GM19238 (cell line): ENCODE measurements around the gene ABHD14A.

Experiments
- DNase-seq: peaks from one replicate; pipeline ENCODE4 v3.0.0; 2011; ENCODE audit warnings: low spot score; ENCODE audit not compliant: insufficient read length

Gene ABHD14A

DNA sequence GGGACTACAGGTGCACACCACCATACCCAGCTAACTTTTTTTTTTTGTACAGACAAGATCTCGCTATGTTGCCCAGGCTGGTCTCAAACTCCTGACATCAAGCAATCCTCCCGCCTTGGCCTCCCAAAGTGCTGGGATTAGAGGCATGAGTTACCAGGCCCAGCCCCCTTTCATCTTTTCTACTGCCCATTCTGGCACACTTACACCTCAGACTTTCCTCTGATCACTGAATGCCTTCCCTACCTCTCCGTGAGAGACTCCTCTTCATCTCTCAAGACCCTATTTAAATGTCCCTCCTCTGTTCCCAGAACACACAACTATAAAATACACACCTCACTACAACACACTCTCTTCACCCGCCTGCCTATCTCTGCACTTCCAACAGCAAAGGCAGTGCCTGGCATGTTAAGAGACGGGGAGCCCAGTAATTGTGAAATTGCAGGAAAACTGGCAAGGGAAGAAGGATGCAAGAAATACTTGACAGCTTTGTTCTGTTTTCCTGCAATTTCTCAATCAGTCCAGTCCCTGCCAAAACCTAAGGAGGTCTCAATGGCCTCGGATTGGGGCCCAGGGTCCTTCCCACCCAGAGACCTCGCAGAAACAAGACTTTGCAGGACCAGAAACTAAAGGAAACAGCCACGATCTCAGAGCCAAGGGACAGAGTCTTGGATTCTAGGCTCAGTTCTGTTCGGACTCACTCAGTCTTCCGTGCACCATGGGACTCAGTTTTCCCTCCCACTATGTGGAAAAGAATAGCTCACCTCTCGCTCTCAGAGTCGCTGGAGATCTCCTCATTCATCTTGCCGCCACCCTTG is 34.0 kb upstream of the ABHD14A start:
- no peak for DNase-seq

GRCh38 chr3:51941463-51941797 is 33.4 kb upstream of the ABHD14A start:
- DNase-seq: no peak

DNA sequence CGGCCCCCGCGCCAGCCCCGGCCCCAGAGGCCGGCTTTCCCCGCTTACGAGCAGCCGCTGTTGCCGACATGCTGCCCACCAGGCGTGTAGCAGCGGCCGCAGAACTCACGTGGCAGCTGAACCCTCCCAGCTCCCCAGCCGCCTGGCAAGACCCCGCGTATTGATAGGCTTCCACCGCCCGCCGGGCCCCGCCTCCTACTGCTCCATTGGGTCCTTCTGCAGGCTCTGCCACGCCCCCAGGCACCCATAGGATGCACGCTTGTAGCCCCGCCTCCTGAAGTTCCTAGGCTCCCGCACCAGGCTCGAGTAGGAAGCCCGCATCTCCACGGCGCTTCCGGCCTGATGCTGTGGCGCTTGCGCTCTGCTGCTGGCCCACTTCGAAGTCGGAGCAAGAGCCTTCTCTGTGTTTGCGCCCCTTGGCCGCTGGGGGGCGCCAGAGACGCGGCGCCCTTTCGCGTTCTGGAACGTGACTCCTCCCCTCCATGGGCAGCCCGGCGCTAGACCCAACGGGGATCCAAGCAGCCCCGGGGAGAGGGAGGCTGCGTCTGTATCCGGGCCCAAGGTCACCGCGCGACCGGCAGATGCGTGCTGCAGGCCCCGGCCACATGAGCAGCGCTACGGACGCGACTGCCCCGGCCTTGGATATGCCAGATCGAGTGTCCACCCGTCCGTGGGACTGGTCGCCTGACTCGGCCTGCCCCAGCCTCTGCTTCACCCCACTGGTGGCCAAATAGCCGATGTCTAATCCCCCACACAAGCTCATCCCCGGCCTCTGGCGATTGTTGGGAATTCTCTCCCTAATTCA is 32.9 kb upstream of the ABHD14A start, which contains the start of the genes PARP3 and RRP9:
Gene PARP3, plus strand, starts transcription at position 566 of the 805 bp plus-strand sequence. CDS start 993 bp downstream, outside the sequence.
Gene RRP9, minus strand, starts transcription at position 107 of the 805 bp plus-strand sequence. Its CDS starts 37 bp downstream, at position 70.
- peak; percentile 99 for DNase-seq

GRCh38 chr3:51942603-51943450 is 32.0 kb upstream of the ABHD14A start:
- peak; percentile 89 for DNase-seq

DNA sequence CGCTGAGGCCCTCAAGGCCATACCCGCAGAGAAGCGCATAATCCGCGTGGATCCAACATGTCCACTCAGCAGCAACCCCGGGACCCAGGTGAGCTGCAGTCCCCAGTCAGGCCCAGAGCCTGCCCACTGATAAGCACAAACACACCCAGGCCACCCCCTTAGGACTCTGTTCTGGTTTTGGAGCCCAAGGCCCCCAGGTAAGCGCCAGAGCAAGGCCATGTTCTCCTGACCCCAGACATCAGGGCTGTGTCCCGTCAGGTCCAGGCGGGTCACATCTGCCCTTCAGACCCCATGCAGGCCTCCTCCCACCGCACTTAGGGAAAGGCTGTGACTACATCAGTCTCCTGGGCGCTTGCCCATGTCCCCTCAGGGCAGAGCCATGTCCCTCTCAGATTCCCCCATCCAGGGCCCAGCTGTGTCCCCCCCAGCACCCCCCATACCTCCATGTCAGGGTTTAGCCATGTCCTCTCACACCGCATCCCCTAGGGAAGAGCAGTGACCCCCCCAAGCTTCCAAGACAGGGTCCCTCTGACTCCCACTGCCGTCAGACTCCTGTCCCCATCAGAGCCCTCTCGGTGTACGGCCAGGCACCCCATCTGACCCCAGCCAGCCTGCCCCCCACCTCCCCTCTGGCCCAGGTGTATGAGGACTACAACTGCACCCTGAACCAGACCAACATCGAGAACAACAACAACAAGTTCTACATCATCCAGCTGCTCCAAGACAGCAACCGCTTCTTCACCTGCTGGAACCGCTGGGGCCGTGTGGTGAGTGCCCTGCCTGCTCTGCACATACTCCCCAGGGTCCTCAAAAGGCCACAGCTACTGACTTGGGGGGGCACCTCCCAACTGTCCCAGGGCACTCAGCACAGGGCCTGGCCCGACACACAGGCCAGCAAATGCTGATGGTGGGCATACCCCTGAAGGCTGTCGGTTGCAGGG is 31.1 kb upstream of the ABHD14A start:
- DNase-seq: no peak

GRCh38 chr3:51944451-51945021 is 30.3 kb upstream of the ABHD14A start:
- no peak for DNase-seq

- DNase-seq: no peak
Observed at GRCh38 chr3:51945031-51945840, 29.6 kb upstream of the ABHD14A start.

GRCh38 chr3:51945926-51946705 is 28.7 kb upstream of the ABHD14A start:
- DNase-seq: no peak

- no peak for DNase-seq
Observed at GRCh38 chr3:51946796-51947195, 28.1 kb upstream of the ABHD14A start.

DNA sequence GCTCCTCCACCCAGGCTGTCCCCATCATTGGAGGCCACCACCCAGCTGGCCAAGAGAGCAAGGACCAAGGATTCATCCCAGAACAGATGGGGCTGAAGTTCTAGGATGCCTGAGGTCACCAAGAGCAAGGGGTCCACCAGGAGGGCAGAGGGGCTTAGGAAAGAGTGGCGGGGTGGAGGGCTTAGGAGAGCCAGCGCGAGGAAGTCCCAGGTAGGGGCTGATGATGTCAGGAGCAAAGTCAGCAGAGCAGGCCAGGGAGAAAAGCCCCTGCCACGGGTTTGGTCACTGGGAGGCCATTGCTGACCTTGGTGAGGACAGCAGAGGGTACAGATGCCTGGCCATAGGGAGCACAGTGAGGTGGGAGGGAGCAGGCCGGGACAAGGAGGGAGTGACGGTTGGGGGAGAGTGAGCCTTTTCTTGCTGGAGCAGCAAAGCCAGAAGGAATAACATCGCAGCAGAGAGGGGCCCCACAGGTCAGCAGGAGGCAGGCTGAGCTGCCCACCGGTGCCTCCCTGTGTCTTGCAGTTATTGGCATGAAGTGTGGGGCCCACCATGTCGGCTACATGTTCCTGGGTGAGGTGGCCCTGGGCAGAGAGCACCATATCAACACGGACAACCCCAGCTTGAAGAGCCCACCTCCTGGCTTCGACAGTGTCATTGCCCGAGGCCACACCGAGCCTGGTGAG is 27.5 kb upstream of the ABHD14A start:
- no peak for DNase-seq

- no peak for DNase-seq
Observed at GRCh38 chr3:51948016-51948580, 26.8 kb upstream of the ABHD14A start.

- no peak for DNase-seq
Observed at GRCh38 chr3:51949121-51949520, 25.7 kb upstream of the ABHD14A start.

GRCh38 chr3:51950899-51951298 is 24.0 kb upstream of the ABHD14A start:
- DNase-seq: no peak

GRCh38 chr3:51953445-51953844 is 21.4 kb upstream of the ABHD14A start:
- no peak for DNase-seq

DNA sequence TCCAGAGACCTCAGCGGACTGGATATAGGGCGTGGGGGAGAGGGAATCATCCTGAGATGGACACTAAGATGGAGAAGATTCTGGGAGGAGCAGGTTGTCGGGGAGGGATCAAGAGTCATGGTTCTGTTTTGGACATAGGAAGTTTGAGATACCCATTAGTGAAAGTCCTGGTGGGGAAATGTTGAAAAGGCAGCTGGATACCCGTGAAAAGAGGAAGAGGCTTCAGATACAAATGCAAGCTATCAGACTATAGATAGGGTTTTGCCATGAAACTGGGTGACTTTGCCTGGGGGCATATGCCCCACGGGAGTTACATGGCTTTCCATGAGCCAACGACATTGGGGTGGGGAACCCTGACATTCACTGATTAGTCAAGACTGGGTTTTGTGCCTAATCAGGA is 20.8 kb upstream of the ABHD14A start:
- no peak for DNase-seq

DNA sequence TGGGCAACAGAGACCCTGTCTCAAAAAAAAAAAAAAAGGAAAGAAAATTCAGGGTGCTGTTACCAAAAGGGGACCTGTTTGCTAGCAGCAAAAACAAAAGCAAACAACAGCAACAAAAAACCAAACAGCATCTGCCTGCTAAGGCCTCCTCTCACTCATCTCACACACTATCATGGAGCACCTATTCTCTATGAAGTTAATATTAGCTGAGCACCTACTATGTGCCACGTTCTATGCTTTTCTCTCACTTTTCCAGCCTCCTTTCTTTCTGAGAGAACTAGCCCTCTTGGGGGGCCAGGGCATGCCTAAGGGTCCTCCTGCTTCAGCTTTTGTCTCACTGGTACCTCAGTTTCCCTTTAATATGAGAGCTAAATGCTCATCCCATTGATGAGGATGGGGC is 20.2 kb upstream of the ABHD14A start:
- no peak for DNase-seq

DNA sequence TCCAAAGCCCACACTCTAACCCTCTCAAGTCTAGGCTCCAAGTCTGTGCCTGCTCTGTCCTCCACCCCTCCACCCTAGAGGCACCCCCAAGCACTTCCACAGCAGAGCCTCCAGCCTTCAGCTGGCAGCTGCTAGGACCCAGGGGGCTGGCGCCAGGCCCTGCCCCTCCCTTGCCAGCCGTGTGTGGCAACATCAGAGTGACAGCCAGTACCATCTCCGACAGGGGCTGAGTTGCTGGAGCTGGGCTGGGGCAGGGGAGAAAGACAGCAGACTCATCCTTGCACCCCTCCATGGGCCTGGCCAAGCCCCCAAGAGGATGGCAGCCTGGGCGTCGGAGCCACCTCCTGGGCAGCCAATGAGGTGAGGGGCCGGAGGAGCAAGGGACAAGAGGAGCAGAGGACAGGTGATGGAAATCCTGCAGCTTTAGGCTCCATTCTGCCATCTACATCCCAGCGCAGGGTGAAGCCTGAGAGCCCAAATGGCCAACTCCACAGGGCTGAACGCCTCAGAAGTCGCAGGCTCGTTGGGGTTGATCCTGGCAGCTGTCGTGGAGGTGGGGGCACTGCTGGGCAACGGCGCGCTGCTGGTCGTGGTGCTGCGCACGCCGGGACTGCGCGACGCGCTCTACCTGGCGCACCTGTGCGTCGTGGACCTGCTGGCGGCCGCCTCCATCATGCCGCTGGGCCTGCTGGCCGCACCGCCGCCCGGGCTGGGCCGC is 19.5 kb upstream of the ABHD14A start, which contains the start of gene GPR62:
Gene GPR62, plus strand, starts transcription at position 207 of the 718 bp plus-strand sequence. Its CDS starts 272 bp downstream, at position 479.
- no peak for DNase-seq
